WTC11 (cell line): ENCODE results near the gene OSR1. TPM values are rescaled to one million over a fixed set of nuclear protein-coding genes. Genes with fewer than 3 reads are reported as not detected.

Source experiments
- ATAC-seq: fragments of 200-7000 bp; cut with Tn5 transposase; 2 replicates; pipeline ENCODE4 v1.10.0; 2021; ENCODE audit warnings: mild to moderate bottlenecking, moderate library complexity
- CTCF ChIA-PET: fragments of 300-600 bp; sonication (Branson Sonifier 250); formaldehyde crosslinking; loops from one replicate; lab custom pipeline; 2021; ENCODE audit warnings: antibody characterized with exemption; lab: Charles Lee
- POLR2A ChIA-PET: fragments of 350-600 bp; sonication (Branson Sonifier 250); formaldehyde crosslinking; loops from one replicate; lab custom pipeline; 2021; ENCODE audit warnings: antibody characterized with exemption; lab: Charles Lee
- DNase-seq: peaks from one replicate; pipeline ENCODE4 v3.0.0; 2021; ENCODE audit warnings: low spot score
- H3K27ac Mint-ChIP-seq: 2 replicates; pipeline ENCODE4 v1.8.0; 2021; ENCODE audit warnings: mixed read lengths
- H3K27me3 Mint-ChIP-seq: 2 replicates; pipeline ENCODE4 v1.8.0; 2021; ENCODE audit warnings: low read depth, mild to moderate bottlenecking, moderate library complexity, mixed read lengths
- H3K36me3 Mint-ChIP-seq: 2 replicates; pipeline ENCODE4 v1.8.0; 2021; ENCODE audit warnings: mixed read lengths
- H3K4me1 Mint-ChIP-seq: 2 replicates; pipeline ENCODE4 v1.8.0; 2022; ENCODE audit warnings: mixed read lengths
- H3K4me3 Mint-ChIP-seq: 2 replicates; pipeline ENCODE4 v1.8.0; 2021; ENCODE audit warnings: mild to moderate bottlenecking, moderate library complexity, mixed read lengths
- H3K9me3 Mint-ChIP-seq: 2 replicates; pipeline ENCODE4 v1.8.0; 2021; ENCODE audit warnings: mixed read lengths
- ESRRA ChIP-seq: sonication (generic); formaldehyde crosslinking; IDR thresholded peaks from 2 replicates; pipeline ENCODE4 v1.8.1; 2022; ENCODE audit warnings: mild to moderate bottlenecking, missing genetic modification reagents, borderline replicate concordance
- GABPB1 ChIP-seq: sonication (generic); formaldehyde crosslinking; IDR thresholded peaks from 2 replicates; pipeline ENCODE4 v1.8.1; 2023; ENCODE audit warnings: mild to moderate bottlenecking, missing genetic modification reagents
- GTF2I ChIP-seq: fragments of 250-450 bp; sonication (Bioruptor Pico); conservative IDR thresholded peaks from 2 replicates; pipeline ENCODE4 v1.4.0; 2021; ENCODE audit warnings: mild to moderate bottlenecking
- HMGA2 ChIP-seq: fragments of 250-450 bp; sonication (Bioruptor Pico); IDR thresholded peaks from 2 replicates; pipeline ENCODE4 v1.4.0; 2021; ENCODE audit warnings: mild to moderate bottlenecking, moderate library complexity
- IRF1 ChIP-seq: sonication (generic); formaldehyde crosslinking; IDR thresholded peaks from 2 replicates; pipeline ENCODE4 v1.8.0; 2023; ENCODE audit warnings: missing genetic modification reagents
- JAZF1 ChIP-seq: fragments of 250-450 bp; sonication (Bioruptor Pico); IDR thresholded peaks from 2 replicates; pipeline ENCODE4 v1.9.0; 2021; ENCODE audit warnings: moderate library complexity, mild to moderate bottlenecking, inconsistent platforms
- KAT7 ChIP-seq: sonication (generic); formaldehyde crosslinking; IDR thresholded peaks from 2 replicates; pipeline ENCODE4 v1.8.1; 2023; ENCODE audit warnings: missing genetic modification reagents, mild to moderate bottlenecking, borderline replicate concordance
- MLX ChIP-seq: sonication (generic); formaldehyde crosslinking; IDR thresholded peaks from 2 replicates; pipeline ENCODE4 v1.8.1; 2023; ENCODE audit warnings: mild to moderate bottlenecking, missing genetic modification reagents, moderate library complexity
- NFYB ChIP-seq: sonication (generic); formaldehyde crosslinking; conservative IDR thresholded peaks from 2 replicates; pipeline ENCODE4 v1.8.0; 2022; ENCODE audit warnings: low read depth, missing genetic modification reagents
- PRDM15 ChIP-seq: sonication (generic); formaldehyde crosslinking; IDR thresholded peaks from 2 replicates; pipeline ENCODE4 v1.8.0; 2022; ENCODE audit warnings: missing genetic modification reagents
- SOX15 ChIP-seq: fragments of 250-450 bp; sonication (Bioruptor Pico); IDR thresholded peaks from 2 replicates; pipeline ENCODE4 v1.9.0; 2021; ENCODE audit warnings: mild to moderate bottlenecking
- TP53 ChIP-seq: sonication (generic); formaldehyde crosslinking; IDR thresholded peaks from 2 replicates; pipeline ENCODE4 v1.8.1; 2023; ENCODE audit warnings: mild to moderate bottlenecking, missing genetic modification reagents
- ZBTB43 ChIP-seq: sonication (generic); formaldehyde crosslinking; IDR thresholded peaks from 2 replicates; pipeline ENCODE4 v1.8.1; 2023; ENCODE audit warnings: mild to moderate bottlenecking, missing genetic modification reagents
- ZNF121 ChIP-seq: sonication (generic); formaldehyde crosslinking; IDR thresholded peaks from 2 replicates; pipeline ENCODE4 v1.8.0; 2023; ENCODE audit warnings: missing genetic modification reagents
- ZNF219 ChIP-seq: sonication (generic); formaldehyde crosslinking; IDR thresholded peaks from 2 replicates; pipeline ENCODE4 v1.8.0; 2023; ENCODE audit warnings: missing genetic modification reagents, mild to moderate bottlenecking, borderline replicate concordance
- ZNF423 ChIP-seq: fragments of 250-450 bp; sonication (Bioruptor Pico); IDR thresholded peaks from 2 replicates; pipeline ENCODE4 v2.1.2; 2022; ENCODE audit warnings: mild to moderate bottlenecking, moderate library complexity
- ZNF671 ChIP-seq: fragments of 250-450 bp; sonication (Bioruptor Pico); IDR thresholded peaks from 2 replicates; pipeline ENCODE4 v1.8.0; 2021; ENCODE audit warnings: mild to moderate bottlenecking
- total RNA-seq: library from RNA; stranded (reverse); gene quantifications from 3 replicates; pipeline ENCODE4 v1.2.3, GENCODE V29; 2021
- TF ChIP-seq, protein P1 (sequence below): sonication (generic); formaldehyde crosslinking; IDR thresholded peaks from 2 replicates; pipeline ENCODE4 v1.8.1; 2023; ENCODE audit warnings: mild to moderate bottlenecking, missing genetic modification reagents, borderline replicate concordance
- TF ChIP-seq, protein P2 (sequence below): sonication (generic); formaldehyde crosslinking; conservative IDR thresholded peaks from 2 replicates; pipeline ENCODE4 v1.8.1; 2022; ENCODE audit warnings: mild to moderate bottlenecking, missing genetic modification reagents
- TF ChIP-seq, protein P3 (sequence below): fragments of 250-450 bp; sonication (Bioruptor Pico); IDR thresholded peaks from 2 replicates; pipeline ENCODE4 v2.1.2; 2022; ENCODE audit warnings: mild to moderate bottlenecking, moderate library complexity

OSR1 gene
- total RNA-seq, 1 experiment from 2014 or later = 0.22 TPM

DNA sequence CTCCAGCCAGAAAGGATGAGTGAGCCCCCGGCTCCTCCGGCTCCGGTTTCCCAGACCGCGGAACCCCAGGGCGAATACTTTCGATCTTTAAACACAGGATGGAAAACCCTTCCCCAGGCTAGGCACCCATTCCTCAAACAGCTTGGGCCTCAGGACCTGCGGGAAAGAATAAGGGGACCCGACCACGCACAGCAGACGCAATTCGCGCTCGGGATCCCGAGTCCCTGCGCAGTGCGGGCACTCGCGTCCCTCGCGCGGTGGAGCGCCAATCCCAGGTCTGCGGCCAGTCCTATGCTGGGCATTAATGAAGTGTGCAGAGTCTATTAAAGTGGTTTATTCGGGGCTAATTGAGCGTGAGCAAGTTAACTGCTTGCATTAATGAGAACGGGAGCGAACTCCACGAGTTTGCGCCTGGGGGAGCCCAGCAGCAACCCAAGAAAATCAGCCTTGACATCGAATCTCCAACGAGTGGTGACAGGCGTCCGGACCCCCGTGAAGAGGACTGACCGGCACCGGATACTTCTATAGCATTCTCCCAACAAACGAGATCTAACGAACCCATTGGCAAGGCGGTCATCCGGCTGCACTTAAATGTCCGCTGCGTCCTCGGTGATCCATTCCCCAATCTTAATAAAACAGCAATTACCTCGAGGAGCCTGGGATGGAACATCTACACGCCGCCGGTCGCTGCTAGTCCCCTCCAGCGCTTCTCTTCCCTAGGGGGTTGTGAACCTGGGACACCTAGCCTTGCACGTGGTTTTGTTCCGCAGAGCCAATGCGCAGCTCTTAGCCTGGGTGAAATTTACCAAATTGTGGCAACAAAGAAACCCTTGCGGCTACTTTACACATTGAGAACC is 1.6 kb downstream of the OSR1 start (continued):
- TF ChIP-seq SOX15 (CRISPR knock-in tag) (no peak), HMGA2 (no peak), ZBTB43 (CRISPR knock-in tag) (no peak), JAZF1 (CRISPR knock-in tag) (no peak), MLX (no peak)
- TF ChIP-seq, protein P1, sequence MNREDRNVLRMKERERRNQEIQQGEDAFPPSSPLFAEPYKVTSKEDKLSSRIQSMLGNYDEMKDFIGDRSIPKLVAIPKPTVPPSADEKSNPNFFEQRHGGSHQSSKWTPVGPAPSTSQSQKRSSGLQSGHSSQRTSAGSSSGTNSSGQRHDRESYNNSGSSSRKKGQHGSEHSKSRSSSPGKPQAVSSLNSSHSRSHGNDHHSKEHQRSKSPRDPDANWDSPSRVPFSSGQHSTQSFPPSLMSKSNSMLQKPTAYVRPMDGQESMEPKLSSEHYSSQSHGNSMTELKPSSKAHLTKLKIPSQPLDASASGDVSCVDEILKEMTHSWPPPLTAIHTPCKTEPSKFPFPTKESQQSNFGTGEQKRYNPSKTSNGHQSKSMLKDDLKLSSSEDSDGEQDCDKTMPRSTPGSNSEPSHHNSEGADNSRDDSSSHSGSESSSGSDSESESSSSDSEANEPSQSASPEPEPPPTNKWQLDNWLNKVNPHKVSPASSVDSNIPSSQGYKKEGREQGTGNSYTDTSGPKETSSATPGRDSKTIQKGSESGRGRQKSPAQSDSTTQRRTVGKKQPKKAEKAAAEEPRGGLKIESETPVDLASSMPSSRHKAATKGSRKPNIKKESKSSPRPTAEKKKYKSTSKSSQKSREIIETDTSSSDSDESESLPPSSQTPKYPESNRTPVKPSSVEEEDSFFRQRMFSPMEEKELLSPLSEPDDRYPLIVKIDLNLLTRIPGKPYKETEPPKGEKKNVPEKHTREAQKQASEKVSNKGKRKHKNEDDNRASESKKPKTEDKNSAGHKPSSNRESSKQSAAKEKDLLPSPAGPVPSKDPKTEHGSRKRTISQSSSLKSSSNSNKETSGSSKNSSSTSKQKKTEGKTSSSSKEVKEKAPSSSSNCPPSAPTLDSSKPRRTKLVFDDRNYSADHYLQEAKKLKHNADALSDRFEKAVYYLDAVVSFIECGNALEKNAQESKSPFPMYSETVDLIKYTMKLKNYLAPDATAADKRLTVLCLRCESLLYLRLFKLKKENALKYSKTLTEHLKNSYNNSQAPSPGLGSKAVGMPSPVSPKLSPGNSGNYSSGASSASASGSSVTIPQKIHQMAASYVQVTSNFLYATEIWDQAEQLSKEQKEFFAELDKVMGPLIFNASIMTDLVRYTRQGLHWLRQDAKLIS = no peak
- TF ChIP-seq, protein P2, sequence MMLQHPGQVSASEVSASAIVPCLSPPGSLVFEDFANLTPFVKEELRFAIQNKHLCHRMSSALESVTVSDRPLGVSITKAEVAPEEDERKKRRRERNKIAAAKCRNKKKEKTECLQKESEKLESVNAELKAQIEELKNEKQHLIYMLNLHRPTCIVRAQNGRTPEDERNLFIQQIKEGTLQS (CRISPR knock-in tag) = no peak

GRCh38 chr2:19355931-19356544 is 2.4 kb downstream of the OSR1 start:
- Mint-ChIP-seq H3K4me1 (peaks cover 49% of the 10 kb centered on the region), H3K9me3 (no peaks in the 10 kb centered on the region), H3K27ac (no peak overlapping the region), H3K36me3 (0 out of 2 replicates have a peak, but pooled peaks cover 3% of the 10 kb centered on the region), H3K27me3 (peaks cover 99% of the 10 kb centered on the region), H3K4me3 (peak overlapping the region; percentile 69)
- POLR2A ChIA-PET = no interaction called here
- CTCF ChIA-PET = no interaction called here
- DNase-seq (no peak), ATAC-seq (no peak)
- TF ChIP-seq GABPB1 (no peak), TP53 (CRISPR knock-in tag) (no peak), ZNF219 (CRISPR knock-in tag) (no peak), KAT7 (CRISPR knock-in tag) (no peak), ZNF671 (no peak), GTF2I (CRISPR knock-in tag) (no peak), NFYB (CRISPR knock-in tag) (no peak)

- Mint-ChIP-seq H3K9me3 (no peaks in the 10 kb centered on the region), H3K4me3 (peak overlapping the region; percentile 43), H3K4me1 (peaks cover 52% of the 10 kb centered on the region), H3K36me3 (0 out of 2 replicates have a peak, but pooled peaks cover 3% of the 10 kb centered on the region), H3K27me3 (peaks cover 99% of the 10 kb centered on the region), H3K27ac (no peak overlapping the region)
- ChIA-PET CTCF (interaction anchor here (1.5 kb wide), 1 partner anchor 14 kb away, joined by 4 read pairs; no protein-coding TSS in a partner anchor), POLR2A (no interaction called here)
- DNase-seq = no peak
- no peak for ATAC-seq
- TF ChIP-seq ZNF423 (CRISPR knock-in tag) = no peak
- no peak for TF ChIP-seq ZNF219 (CRISPR knock-in tag)
- TF ChIP-seq JAZF1 (CRISPR knock-in tag) = no peak
- no peak for TF ChIP-seq IRF1 (CRISPR knock-in tag)
- no peak for TF ChIP-seq PRDM15 (CRISPR knock-in tag)
- no peak for TF ChIP-seq ESRRA (CRISPR knock-in tag)
- TF ChIP-seq ZNF121 (CRISPR knock-in tag) = no peak
- TF ChIP-seq, protein P3, sequence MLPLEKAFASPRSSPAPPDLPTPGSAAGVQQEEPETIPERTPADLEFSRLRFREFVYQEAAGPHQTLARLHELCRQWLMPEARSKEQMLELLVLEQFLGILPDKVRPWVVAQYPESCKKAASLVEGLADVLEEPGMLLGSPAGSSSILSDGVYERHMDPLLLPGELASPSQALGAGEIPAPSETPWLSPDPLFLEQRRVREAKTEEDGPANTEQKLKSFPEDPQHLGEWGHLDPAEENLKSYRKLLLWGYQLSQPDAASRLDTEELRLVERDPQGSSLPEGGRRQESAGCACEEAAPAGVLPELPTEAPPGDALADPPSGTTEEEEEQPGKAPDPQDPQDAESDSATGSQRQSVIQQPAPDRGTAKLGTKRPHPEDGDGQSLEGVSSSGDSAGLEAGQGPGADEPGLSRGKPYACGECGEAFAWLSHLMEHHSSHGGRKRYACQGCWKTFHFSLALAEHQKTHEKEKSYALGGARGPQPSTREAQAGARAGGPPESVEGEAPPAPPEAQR (CRISPR knock-in tag) = no peak
These were observed 3.0 kb downstream of the OSR1 start for GRCh38 chr2:19355416-19355821.
